A673 (cell line): ENCODE measurements around the gene THAP12.

Source experiments
- CTCF ChIP-seq: fragments of 300-800, 200-600 bp; sonication (generic); conservative IDR thresholded peaks from 2 replicates; pipeline ENCODE4 v1.5.1; 2017; ENCODE audit warnings: low read depth, mild to moderate bottlenecking, antibody characterized with exemption, low read length, moderate library complexity, mixed read lengths
- EZH2 ChIP-seq: fragments of 200-600 bp; sonication (generic); IDR thresholded peaks from 2 replicates; pipeline ENCODE4 v1.6.1; 2017; ENCODE audit warnings: borderline replicate concordance, low read depth, mild to moderate bottlenecking, mixed read lengths, antibody characterized with exemption, low read length; ENCODE audit not compliant: poor library complexity, severe bottlenecking

GRCh38 chr11:76307978-76308747, 72.8 kb downstream of the THAP12 start:
- TF ChIP-seq CTCF (no peak), EZH2 (no peak)
